HepG2 (cell line): ENCODE results near the gene PTEN. TPM values are rescaled to one million over a fixed set of nuclear protein-coding genes. Genes with fewer than 3 reads are reported as not detected.

Source experiments
- ATAC-seq: fragments of 200-7000 bp; cut with Tn5 transposase; 3 replicates; pipeline ENCODE4 v1.9.1; 2020; ENCODE audit warnings: mild to moderate bottlenecking, moderate library complexity
- BruUV-seq: library from RNA; stranded (reverse); fragments of 400-500 nt; replicated peaks from 2 replicates; lab custom pipeline; 2021; lab: Mats Ljungman, UMichigan
- CTCF ChIA-PET: fragments of 300-600 bp; formaldehyde crosslinking; extraction: SDS; loops from one replicate; lab custom pipeline; 2021; ENCODE audit warnings: low total read pairs, inconsistent platforms, low intra/inter-chr PET ratio; lab: Yijun Ruan, JAX
- POLR2A ChIA-PET: fragments of 350-600 bp; sonication (Branson Sonifier 250); formaldehyde crosslinking; loops from one replicate; lab custom pipeline; 2020; ENCODE audit warnings: antibody characterized with exemption, inconsistent platforms; lab: Yijun Ruan, JAX
- DNase-seq: peaks from one replicate; pipeline ENCODE4 v3.0.0-alpha.2; 2015; ENCODE audit warnings: low spot score
- FAIRE-seq: peaks from 3 replicates; lab custom pipeline; 2011; peaks lifted over from hg19 to GRCh38; lab: Jason Lieb, UNC
- H2AFZ ChIP-seq: one replicate; pipeline ENCODE4 v1.6.1; 2011; ENCODE audit warnings: low read length, inconsistent platforms
- H3K27ac ChIP-seq: fragments of 300-600 bp; 3 replicates; pipeline ENCODE4 v1.8.0; 2011; ENCODE audit warnings: mixed run types, mild to moderate bottlenecking, mixed read lengths, low read length, inconsistent platforms; ENCODE audit not compliant: insufficient read depth; ENCODE audit errors: extremely low read length
- H3K27me3 ChIP-seq, 2 experiments: fragments of 200-600 bp in 1 of 2; 2 replicates in 1 of 2; 3 replicates in 1 of 2; pipeline versions ENCODE4 v1.6.0 to v1.8.0; 2011; ENCODE audit warnings: low read length in 2 of 2, mild to moderate bottlenecking in 2 of 2, moderate library complexity in 2 of 2, inconsistent platforms in 1 of 2; ENCODE audit not compliant: insufficient read depth in 2 of 2, control insufficient read depth in 1 of 2
- H3K36me3 ChIP-seq, 2 experiments: fragments of 200-600 bp in 1 of 2; replicated peaks in 1 of 2; 2 replicates in 1 of 2; 3 replicates in 1 of 2; pipeline versions ENCODE4 v1.5.1 to v1.8.0; 2011; ENCODE audit warnings: low read length in 2 of 2, inconsistent platforms in 1 of 2; ENCODE audit not compliant: insufficient read depth in 2 of 2, control insufficient read depth in 1 of 2
- H3K4me1 ChIP-seq: 2 replicates; pipeline ENCODE4 v1.5.1; 2012; ENCODE audit warnings: low read length, inconsistent platforms; ENCODE audit not compliant: insufficient read depth
- H3K4me2 ChIP-seq: 2 replicates; pipeline ENCODE4 v1.6.0; 2011; ENCODE audit warnings: low read depth, low read length, inconsistent platforms
- H3K4me3 ChIP-seq, 3 experiments: fragments of 200-600 bp in 1 of 3; sonication (generic), shearing (Covaris generic) in 1 of 3; replicated peaks in 1 of 3; 2 replicates each; pipeline ENCODE4 v1.5.1; 2011 to 2016; ENCODE audit warnings: low read length in 3 of 3, inconsistent platforms in 2 of 3, low read depth in 2 of 3, mild to moderate bottlenecking in 2 of 3, control low read depth in 1 of 3, mixed read lengths in 1 of 3; ENCODE audit not compliant: insufficient read depth in 1 of 3
- H3K79me2 ChIP-seq: one replicate; pipeline ENCODE4 v1.6.1; 2011; ENCODE audit warnings: low read length, inconsistent platforms; ENCODE audit not compliant: insufficient read depth
- H3K9ac ChIP-seq: 2 replicates; pipeline ENCODE4 v1.6.0; 2011; ENCODE audit warnings: mild to moderate bottlenecking, low read depth, low read length, inconsistent platforms; ENCODE audit not compliant: insufficient read depth
- H3K9me3 ChIP-seq: 2 replicates; pipeline ENCODE4 v1.5.1; 2012; ENCODE audit warnings: mild to moderate bottlenecking, low read length
- H4K20me1 ChIP-seq: 2 replicates; pipeline ENCODE4 v1.6.0; 2011; ENCODE audit warnings: inconsistent platforms, mild to moderate bottlenecking, low read length, moderate library complexity; ENCODE audit not compliant: insufficient read depth
- ADNP ChIP-seq: sonication (generic); formaldehyde crosslinking; IDR thresholded peaks from 2 replicates; pipeline ENCODE4 v1.4.0; 2020; ENCODE audit warnings: missing genetic modification reagents
- ESRRA ChIP-seq: sonication (generic); formaldehyde crosslinking; IDR thresholded peaks from 2 replicates; pipeline ENCODE4 v1.5.1; 2020; ENCODE audit warnings: mild to moderate bottlenecking, low read depth, missing genetic modification reagents
- FOSL2 ChIP-seq: sonication (generic); formaldehyde crosslinking; IDR thresholded peaks from 2 replicates; pipeline ENCODE4 v1.4.0; 2020; ENCODE audit warnings: missing genetic modification reagents
- NRL ChIP-seq: sonication (generic); formaldehyde crosslinking; IDR thresholded peaks from 2 replicates; pipeline ENCODE4 v1.5.0; 2020; ENCODE audit warnings: missing genetic modification reagents, mild to moderate bottlenecking, moderate library complexity, borderline replicate concordance
- PTBP1 ChIP-seq: fragments of 200-400 bp; formaldehyde crosslinking; IDR thresholded peaks from 2 replicates; pipeline ENCODE4 v1.6.1; 2018; ENCODE audit warnings: low read length, low read depth; ENCODE audit not compliant: poor library complexity, severe bottlenecking
- SAP130 ChIP-seq: IDR thresholded peaks from 2 replicates; pipeline ENCODE4 v1.6.1; 2016; ENCODE audit warnings: low read depth
- SIX1 ChIP-seq: sonication (generic); formaldehyde crosslinking; IDR thresholded peaks from 2 replicates; pipeline ENCODE4 v1.4.0; 2020; ENCODE audit warnings: missing genetic modification reagents, borderline replicate concordance
- ZMYM2 ChIP-seq: sonication (generic); formaldehyde crosslinking; IDR thresholded peaks from 2 replicates; pipeline ENCODE4 v1.8.0; 2022; ENCODE audit warnings: mild to moderate bottlenecking, missing genetic modification reagents
- ZNF850 ChIP-seq: sonication (generic); formaldehyde crosslinking; conservative IDR thresholded peaks from 2 replicates; pipeline ENCODE4 v1.9.0; 2021; ENCODE audit warnings: mild to moderate bottlenecking, missing genetic modification reagents
- ZNF878 ChIP-seq: sonication (generic); formaldehyde crosslinking; IDR thresholded peaks from 2 replicates; pipeline ENCODE4 v1.8.1; 2023; ENCODE audit warnings: mild to moderate bottlenecking, missing genetic modification reagents, moderate library complexity
- WGBS: methylation state at CpG from one replicate; pipeline ENCODE4 v1.1.6; 2017; ENCODE audit warnings: low lambda C conversion rate; 5-methylcytosine and 5-hydroxymethylcytosine counted together
- in situ Hi-C: cut with HindIII; loops from 2 replicates; pipeline ENCODE4 v1.10.0; 2017; ENCODE audit warnings: low pct_unique_long_range_greater_than_20kb; ENCODE audit not compliant: extremely low pct_ligation_motif_present
- intact Hi-C: fragments of 100-400 bp; cut with micrococcal nuclease; formaldehyde crosslinking; loops from one replicate; pipeline ENCODE4 v1.10.0; 2022; ENCODE audit not compliant: unreplicated experiment
- polyA plus RNA-seq, 8 experiments: library from polyadenylated mRNA; depleted of rRNA in 3 of 8; stranded (reverse) in 7 of 8; unstranded in 1 of 8; fragments of >200 nt; fragmentation: Illumina TruSeq in 4 of 8; extraction: Trizol in 4 of 8; gene quantifications; 2 replicates each; pipeline versions ENCODE4 v1.2.1 to v1.2.3, GENCODE V29; 2011 to 2016; ENCODE audit warnings: low read depth in 4 of 8, missing spikeins in 1 of 8, mixed read lengths in 1 of 8; ENCODE audit not compliant: insufficient read depth in 1 of 8
- total RNA-seq, 5 experiments: library from RNA; depleted of rRNA; stranded (reverse); fragments of >200 nt; fragmentation: Illumina TruSeq; extraction: Trizol; gene quantifications; 2 replicates each; pipeline ENCODE4 v1.2.3, GENCODE V29; 2016; ENCODE audit warnings: low read depth in 1 of 5
- TF ChIP-seq, protein P1 (sequence below): sonication (generic); formaldehyde crosslinking; IDR thresholded peaks from 2 replicates; pipeline ENCODE4 v1.8.1; 2023; ENCODE audit warnings: mild to moderate bottlenecking, missing genetic modification reagents
- TF ChIP-seq, protein P2 (sequence below): sonication (generic); formaldehyde crosslinking; IDR thresholded peaks from 2 replicates; pipeline ENCODE4 v1.4.0; 2020; ENCODE audit warnings: missing genetic modification reagents
- TF ChIP-seq, protein P3 (sequence below): sonication (generic); formaldehyde crosslinking; IDR thresholded peaks from 2 replicates; pipeline ENCODE4 v1.9.0; 2021; ENCODE audit warnings: missing genetic modification reagents, borderline replicate concordance

Gene PTEN
- total and polyA plus RNA-seq, 2 of the 13 experiments (the other 11 are each of a cell fraction or from before 2014, with no cell fraction given) = 30.3 to 61.3 TPM

DNA sequence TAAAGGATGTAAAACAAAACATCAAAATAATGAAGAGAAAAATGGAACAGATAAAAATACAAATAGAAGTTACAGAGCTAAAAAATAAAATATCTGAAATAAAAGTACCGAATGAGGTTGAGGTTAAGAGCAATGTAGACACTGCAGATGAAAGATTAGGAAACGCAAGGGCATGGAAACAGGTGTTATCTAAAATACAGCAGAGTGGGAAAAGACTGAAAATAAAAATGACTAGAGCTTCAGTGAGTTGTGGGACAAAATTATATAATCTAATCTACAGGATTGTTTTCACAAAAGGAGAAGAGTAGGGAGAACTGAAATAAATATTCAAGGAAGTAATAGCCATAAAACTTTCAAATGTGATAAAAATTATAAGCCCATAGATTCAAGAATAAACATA lies 123.8 kb downstream of the PTEN start:
- DNase-seq (no peak), ATAC-seq (no peak), FAIRE-seq (no peak)
- 0% methylated on average over 2 of the region's 2 CpGs for WGBS
- no peak for TF ChIP-seq PTBP1
- TF ChIP-seq, protein P1, sequence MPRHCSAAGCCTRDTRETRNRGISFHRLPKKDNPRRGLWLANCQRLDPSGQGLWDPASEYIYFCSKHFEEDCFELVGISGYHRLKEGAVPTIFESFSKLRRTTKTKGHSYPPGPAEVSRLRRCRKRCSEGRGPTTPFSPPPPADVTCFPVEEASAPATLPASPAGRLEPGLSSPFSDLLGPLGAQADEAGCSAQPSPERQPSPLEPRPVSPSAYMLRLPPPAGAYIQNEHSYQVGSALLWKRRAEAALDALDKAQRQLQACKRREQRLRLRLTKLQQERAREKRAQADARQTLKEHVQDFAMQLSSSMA (CRISPR knock-in tag) = no peak
- TF ChIP-seq ZMYM2 (CRISPR knock-in tag) = no peak
- TF ChIP-seq, protein P2, sequence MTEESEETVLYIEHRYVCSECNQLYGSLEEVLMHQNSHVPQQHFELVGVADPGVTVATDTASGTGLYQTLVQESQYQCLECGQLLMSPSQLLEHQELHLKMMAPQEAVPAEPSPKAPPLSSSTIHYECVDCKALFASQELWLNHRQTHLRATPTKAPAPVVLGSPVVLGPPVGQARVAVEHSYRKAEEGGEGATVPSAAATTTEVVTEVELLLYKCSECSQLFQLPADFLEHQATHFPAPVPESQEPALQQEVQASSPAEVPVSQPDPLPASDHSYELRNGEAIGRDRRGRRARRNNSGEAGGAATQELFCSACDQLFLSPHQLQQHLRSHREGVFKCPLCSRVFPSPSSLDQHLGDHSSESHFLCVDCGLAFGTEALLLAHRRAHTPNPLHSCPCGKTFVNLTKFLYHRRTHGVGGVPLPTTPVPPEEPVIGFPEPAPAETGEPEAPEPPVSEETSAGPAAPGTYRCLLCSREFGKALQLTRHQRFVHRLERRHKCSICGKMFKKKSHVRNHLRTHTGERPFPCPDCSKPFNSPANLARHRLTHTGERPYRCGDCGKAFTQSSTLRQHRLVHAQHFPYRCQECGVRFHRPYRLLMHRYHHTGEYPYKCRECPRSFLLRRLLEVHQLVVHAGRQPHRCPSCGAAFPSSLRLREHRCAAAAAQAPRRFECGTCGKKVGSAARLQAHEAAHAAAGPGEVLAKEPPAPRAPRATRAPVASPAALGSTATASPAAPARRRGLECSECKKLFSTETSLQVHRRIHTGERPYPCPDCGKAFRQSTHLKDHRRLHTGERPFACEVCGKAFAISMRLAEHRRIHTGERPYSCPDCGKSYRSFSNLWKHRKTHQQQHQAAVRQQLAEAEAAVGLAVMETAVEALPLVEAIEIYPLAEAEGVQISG (CRISPR knock-in tag) = no peak
- no peaks in the 10 kb centered on the region for H3K4me1 ChIP-seq
- intact Hi-C loops (no loop called here), in situ Hi-C loops (no loop called here)
- no peak overlapping the region for H3K27ac ChIP-seq
- no peaks in the 10 kb centered on the region for H3K79me2 ChIP-seq
- H3K9me3 ChIP-seq = no peaks in the 10 kb centered on the region
- H3K9ac ChIP-seq = no peak overlapping the region
- no peaks in the 10 kb centered on the region for H3K27me3 ChIP-seq
- POLR2A ChIA-PET = no interaction called here
- no peaks in the 10 kb centered on the region for H4K20me1 ChIP-seq
- H3K4me3 ChIP-seq = no peak overlapping the region
- BruUV-seq = no TSS peak
- H2AFZ ChIP-seq = no peak overlapping the region
- CTCF ChIA-PET = no interaction called here
- no peak overlapping the region for H3K4me2 ChIP-seq
- no peaks in the 10 kb centered on the region for H3K36me3 ChIP-seq

DNA sequence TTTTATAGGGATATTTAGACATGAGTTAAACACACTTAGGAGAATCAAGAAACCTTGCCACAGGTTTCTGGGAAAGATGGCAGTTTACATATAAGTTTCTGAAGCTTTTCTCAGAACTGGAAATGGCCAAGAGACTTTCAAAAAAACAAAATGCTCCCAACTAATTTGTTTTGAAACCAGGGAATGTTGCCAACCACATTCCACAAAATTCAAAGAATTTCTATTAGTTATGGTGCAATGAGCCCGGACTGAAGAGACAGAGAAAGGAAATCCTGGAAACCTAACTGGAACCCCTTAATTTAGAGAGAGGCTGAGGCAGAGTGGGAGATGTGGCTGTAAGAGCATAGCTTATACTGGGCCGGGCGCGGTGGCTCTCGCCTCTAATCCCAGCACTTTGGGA lies 128.5 kb downstream of the PTEN start:
- ATAC-seq (no peak), DNase-seq (no peak), FAIRE-seq (no peak)
- no peaks in the 10 kb centered on the region for H4K20me1 ChIP-seq
- no peak overlapping the region for H3K4me2 ChIP-seq
- intact Hi-C loops (no loop called here), in situ Hi-C loops (no loop called here)
- H3K27me3 ChIP-seq = no peaks in the 10 kb centered on the region
- no peaks in the 10 kb centered on the region for H3K79me2 ChIP-seq
- ChIA-PET POLR2A (no interaction called here), CTCF (no interaction called here)
- H3K4me3 ChIP-seq = no peak overlapping the region
- no peaks in the 10 kb centered on the region for H3K9me3 ChIP-seq
- no peaks in the 10 kb centered on the region for H3K4me1 ChIP-seq
- 74% methylated on average over 5 of the region's 5 CpGs for WGBS
- TF ChIP-seq ESRRA (CRISPR knock-in tag) (no peak), ZNF850 (CRISPR knock-in tag) (no peak), NRL (CRISPR knock-in tag) (no peak), ZNF878 (CRISPR knock-in tag) (no peak), ADNP (CRISPR knock-in tag) (no peak), SIX1 (no peak), SAP130 (CRISPR knock-in tag) (no peak), FOSL2 (CRISPR knock-in tag) (no peak)
- TF ChIP-seq, protein P3, sequence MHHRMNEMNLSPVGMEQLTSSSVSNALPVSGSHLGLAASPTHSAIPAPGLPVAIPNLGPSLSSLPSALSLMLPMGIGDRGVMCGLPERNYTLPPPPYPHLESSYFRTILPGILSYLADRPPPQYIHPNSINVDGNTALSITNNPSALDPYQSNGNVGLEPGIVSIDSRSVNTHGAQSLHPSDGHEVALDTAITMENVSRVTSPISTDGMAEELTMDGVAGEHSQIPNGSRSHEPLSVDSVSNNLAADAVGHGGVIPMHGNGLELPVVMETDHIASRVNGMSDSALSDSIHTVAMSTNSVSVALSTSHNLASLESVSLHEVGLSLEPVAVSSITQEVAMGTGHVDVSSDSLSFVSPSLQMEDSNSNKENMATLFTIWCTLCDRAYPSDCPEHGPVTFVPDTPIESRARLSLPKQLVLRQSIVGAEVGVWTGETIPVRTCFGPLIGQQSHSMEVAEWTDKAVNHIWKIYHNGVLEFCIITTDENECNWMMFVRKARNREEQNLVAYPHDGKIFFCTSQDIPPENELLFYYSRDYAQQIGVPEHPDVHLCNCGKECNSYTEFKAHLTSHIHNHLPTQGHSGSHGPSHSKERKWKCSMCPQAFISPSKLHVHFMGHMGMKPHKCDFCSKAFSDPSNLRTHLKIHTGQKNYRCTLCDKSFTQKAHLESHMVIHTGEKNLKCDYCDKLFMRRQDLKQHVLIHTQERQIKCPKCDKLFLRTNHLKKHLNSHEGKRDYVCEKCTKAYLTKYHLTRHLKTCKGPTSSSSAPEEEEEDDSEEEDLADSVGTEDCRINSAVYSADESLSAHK (CRISPR knock-in tag) = no peak
- no TSS peak for BruUV-seq
- no peak overlapping the region for H2AFZ ChIP-seq
- no peak overlapping the region for H3K27ac ChIP-seq
- H3K36me3 ChIP-seq = no peaks in the 10 kb centered on the region
- H3K9ac ChIP-seq = no peak overlapping the region
